ENCODE results near the gene CHST1.

CHST1 gene

DNA sequence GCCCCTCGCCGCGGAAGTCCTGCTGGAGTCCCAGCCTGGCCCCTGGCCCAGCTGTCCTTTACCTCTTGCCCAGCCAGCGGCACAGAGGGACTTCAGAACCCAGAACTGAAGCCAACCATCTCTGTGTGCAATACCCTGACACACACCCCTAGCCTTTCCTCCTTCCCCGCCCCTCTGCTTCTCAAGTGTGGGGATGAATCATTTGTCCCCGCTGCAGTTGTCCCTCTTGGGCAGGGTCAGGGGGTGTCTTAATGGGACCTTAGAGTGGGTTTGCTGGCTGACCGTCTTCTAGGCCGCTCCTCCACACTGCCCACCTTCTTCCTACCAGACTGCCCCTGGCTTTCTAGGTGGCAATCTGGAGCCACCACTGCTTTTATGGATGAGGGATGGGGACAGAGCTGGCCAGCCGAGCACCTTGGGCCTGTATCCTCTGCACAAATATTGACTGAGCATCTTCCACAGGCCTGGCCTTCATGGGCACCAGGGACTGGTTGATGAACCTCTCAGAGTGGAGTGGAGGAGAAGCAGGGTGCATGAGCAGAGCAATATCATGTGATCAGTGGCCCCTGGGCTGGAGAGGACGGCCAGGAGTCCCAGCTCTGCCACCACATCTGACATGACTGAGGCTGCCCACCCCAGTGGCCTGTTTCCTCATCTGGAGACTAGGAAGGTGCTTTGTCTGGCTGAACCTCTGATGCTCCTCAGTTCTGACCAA is 668 bp upstream of the CHST1 start:
- no peak overlapping the region for H4K8ac ChIP-seq (ENCODE audit: low read depth, low read length)
- H2BK5ac ChIP-seq (ENCODE audit: low read length) = no peak overlapping the region
- H3K27ac ChIP-seq (replicated peaks; ENCODE audit: low read length) = no peak overlapping the region
- H2BK120ac ChIP-seq (ENCODE audit: low read depth, low read length) = no peak overlapping the region
- no peak overlapping the region for H2AK5ac ChIP-seq (ENCODE audit: low read depth, low read length)
- no CpG with 5 or more reads among the region's 10 CpGs for WGBS, 2 donors (ENCODE audit: extremely low coverage in 2 of 2, insufficient read length in 2 of 2, insufficient replicate concordance in 1 of 2)
- peak overlapping the region; percentile 67 for H3K18ac ChIP-seq (ENCODE audit: low read length)
- H3K9ac ChIP-seq (ENCODE audit: low read depth, low read length, poor library complexity) = no peak overlapping the region
- no peak overlapping the region for H2AFZ ChIP-seq (ENCODE audit: low read length)
- no peaks in the 10 kb centered on the region for H3K9me3 ChIP-seq (replicated peaks in 1 of 2; ENCODE audit: control insufficient read depth in 2 of 2, insufficient read depth in 1 of 2, low read depth in 1 of 2, low read length in 2 of 2)
- H2BK15ac ChIP-seq (ENCODE audit: low read length) = no peak overlapping the region
- no peaks in the 10 kb centered on the region for H3K36me3 ChIP-seq (replicated peaks in 1 of 2; ENCODE audit: control insufficient read depth in 2 of 2, insufficient read depth in 2 of 2, low read length in 2 of 2)
- peak overlapping the region in 1 of 2 donors; percentile 18 for H3K4me3 ChIP-seq (ENCODE audit: low read length in 2 of 2)
- no peak overlapping the region for H3K4ac ChIP-seq (ENCODE audit: low read length)
- H4K91ac ChIP-seq (ENCODE audit: low read depth, low read length, poor library complexity) = no peak overlapping the region
- no peaks in the 10 kb centered on the region for H3K79me1 ChIP-seq (ENCODE audit: low read depth, low read length)
- peak overlapping the region; percentile 70 for H3K23ac ChIP-seq (ENCODE audit: low read depth, low read length, poor library complexity)
- no peak overlapping the region for H3K14ac ChIP-seq (ENCODE audit: low read length)
- H3K4me1 ChIP-seq (ENCODE audit: control insufficient read depth in 2 of 2, insufficient read depth in 1 of 2, low read depth in 1 of 2, low read length in 2 of 2) = peaks cover 13 to 28% of the 10 kb centered on the region in 2 donors
- peak overlapping the region; percentile 96 for H3K4me2 ChIP-seq (ENCODE audit: insufficient read depth, low read length, poor library complexity, severe bottlenecking)
- peaks cover 0 to 97% (median 39%) of the 10 kb centered on the region in 3 experiments for H3K27me3 ChIP-seq (ENCODE audit: control insufficient read depth in 3 of 3, insufficient read depth in 3 of 3, low read depth in 1 of 3, low read length in 3 of 3)
- no peak for DNase-seq (ENCODE audit: low spot score)
- H2BK12ac ChIP-seq (ENCODE audit: low read length) = no peak overlapping the region

GRCh38 chr11:45664376-45665205 is 831 bp downstream of the CHST1 start:
- Histone ChIP-seq H3K36me3 (replicated peaks in 1 of 2; ENCODE audit: control insufficient read depth in 2 of 2, insufficient read depth in 2 of 2, low read length in 2 of 2) (no peaks in the 10 kb centered on the region), H2BK120ac (ENCODE audit: low read depth, low read length) (no peak overlapping the region), H3K18ac (ENCODE audit: low read length) (peak overlapping the region; percentile 90), H2BK12ac (ENCODE audit: low read length) (no peak overlapping the region), H3K27ac (replicated peaks; ENCODE audit: low read length) (no peak overlapping the region), H2AK5ac (ENCODE audit: low read depth, low read length) (no peak overlapping the region), H3K27me3 (ENCODE audit: control insufficient read depth in 3 of 3, insufficient read depth in 3 of 3, low read depth in 1 of 3, low read length in 3 of 3) (peaks cover 0 to 97% (median 39%) of the 10 kb centered on the region in 3 experiments), H2BK15ac (ENCODE audit: low read length) (peak overlapping the region; percentile 31), H3K23ac (ENCODE audit: low read depth, low read length, poor library complexity) (peak overlapping the region; percentile 81), H3K4me3 (ENCODE audit: low read length in 2 of 2) (peak overlapping the region; percentile 26 to 81), H2BK5ac (ENCODE audit: low read length) (no peak overlapping the region), H3K9me3 (replicated peaks in 1 of 2; ENCODE audit: control insufficient read depth in 2 of 2, insufficient read depth in 1 of 2, low read depth in 1 of 2, low read length in 2 of 2) (no peaks in the 10 kb centered on the region), H4K8ac (ENCODE audit: low read depth, low read length) (no peak overlapping the region), H4K91ac (ENCODE audit: low read depth, low read length, poor library complexity) (no peak overlapping the region), H3K14ac (ENCODE audit: low read length) (peak overlapping the region; percentile 6), H3K4ac (ENCODE audit: low read length) (no peak overlapping the region), H2AFZ (ENCODE audit: low read length) (peak overlapping the region; percentile 85), H3K9ac (ENCODE audit: low read depth, low read length, poor library complexity) (peak overlapping the region; percentile 96), H3K4me1 (ENCODE audit: control insufficient read depth in 2 of 2, insufficient read depth in 1 of 2, low read depth in 1 of 2, low read length in 2 of 2) (peaks cover 13 to 40% of the 10 kb centered on the region in 2 donors), H3K4me2 (ENCODE audit: insufficient read depth, low read length, poor library complexity, severe bottlenecking) (peak overlapping the region; percentile 96), H3K79me1 (ENCODE audit: low read depth, low read length) (no peaks in the 10 kb centered on the region)
- no peak for DNase-seq (ENCODE audit: low spot score)
- WGBS, 2 donors (ENCODE audit: extremely low coverage in 2 of 2, insufficient read length in 2 of 2, insufficient replicate concordance in 1 of 2) = no CpG with 5 or more reads among the region's 76 CpGs

DNA sequence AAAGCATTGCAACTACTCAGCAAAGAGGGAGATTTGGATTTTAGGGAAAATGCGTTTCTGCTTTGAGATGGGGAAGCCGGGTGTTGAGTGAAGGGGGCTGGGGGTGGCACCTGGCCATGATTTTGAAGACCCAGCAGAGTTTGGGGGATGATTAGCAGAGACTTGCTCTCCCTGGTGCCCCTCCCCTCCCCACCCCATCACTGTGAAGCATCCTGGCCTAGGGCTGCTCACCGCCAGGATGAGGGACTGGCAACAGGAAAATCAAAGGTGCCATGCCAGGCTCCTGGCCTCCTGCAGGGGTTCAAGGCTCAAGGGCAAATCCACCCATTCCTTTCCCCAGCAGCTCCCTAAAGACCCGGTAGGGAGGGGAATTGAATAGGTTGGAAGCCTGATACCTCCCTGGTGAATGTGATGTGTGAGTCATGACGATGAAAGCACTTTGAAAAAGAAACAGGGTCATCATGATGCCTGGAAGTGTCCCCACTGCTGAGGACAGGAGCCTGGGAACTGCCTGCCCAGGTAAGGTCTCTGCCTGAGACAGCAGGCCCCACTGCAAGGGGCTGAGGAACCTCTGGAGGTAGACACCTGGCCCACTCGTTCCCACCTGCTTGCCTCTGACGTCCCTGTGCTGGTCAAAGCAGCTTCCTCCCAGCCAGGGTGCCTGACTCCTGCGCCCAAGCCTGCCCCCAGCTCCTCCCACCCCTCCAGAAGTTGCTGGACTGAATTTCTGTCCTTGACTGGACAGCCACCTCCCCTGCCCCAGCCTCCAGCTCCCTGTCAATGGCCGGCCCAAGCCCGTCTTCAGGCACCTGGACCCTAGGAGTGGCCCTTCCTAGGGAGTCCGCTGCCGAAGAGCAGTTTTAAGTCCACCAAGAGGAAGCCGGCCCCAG is 1.7 kb downstream of the CHST1 start:
- peak overlapping the region in 1 of 2 donors; percentile 81 for H3K4me3 ChIP-seq (ENCODE audit: low read length in 2 of 2)
- H3K4me1 ChIP-seq (ENCODE audit: control insufficient read depth in 2 of 2, insufficient read depth in 1 of 2, low read depth in 1 of 2, low read length in 2 of 2) = peaks cover 13 to 47% of the 10 kb centered on the region in 2 donors
- H2BK120ac ChIP-seq (ENCODE audit: low read depth, low read length) = no peak overlapping the region
- no peak overlapping the region for H2BK5ac ChIP-seq (ENCODE audit: low read length)
- H3K36me3 ChIP-seq (replicated peaks in 1 of 2; ENCODE audit: control insufficient read depth in 2 of 2, insufficient read depth in 2 of 2, low read length in 2 of 2) = no peaks in the 10 kb centered on the region
- H2BK15ac ChIP-seq (ENCODE audit: low read length) = peak overlapping the region; percentile 31
- DNase-seq (ENCODE audit: low spot score) = no peak
- H3K18ac ChIP-seq (ENCODE audit: low read length) = peak overlapping the region; percentile 90
- no peak overlapping the region for H4K91ac ChIP-seq (ENCODE audit: low read depth, low read length, poor library complexity)
- H3K14ac ChIP-seq (ENCODE audit: low read length) = no peak overlapping the region
- peak overlapping the region; percentile 46 for H2AK5ac ChIP-seq (ENCODE audit: low read depth, low read length)
- H3K23ac ChIP-seq (ENCODE audit: low read depth, low read length, poor library complexity) = peak overlapping the region; percentile 81
- no peak overlapping the region for H3K27ac ChIP-seq (replicated peaks; ENCODE audit: low read length)
- H2AFZ ChIP-seq (ENCODE audit: low read length) = no peak overlapping the region
- no peak overlapping the region for H3K4ac ChIP-seq (ENCODE audit: low read length)
- H3K4me2 ChIP-seq (ENCODE audit: insufficient read depth, low read length, poor library complexity, severe bottlenecking) = peak overlapping the region; percentile 96
- H3K9me3 ChIP-seq (replicated peaks in 1 of 2; ENCODE audit: control insufficient read depth in 2 of 2, insufficient read depth in 1 of 2, low read depth in 1 of 2, low read length in 2 of 2) = no peaks in the 10 kb centered on the region
- no CpG with 5 or more reads among the region's 13 CpGs for WGBS, 2 donors (ENCODE audit: extremely low coverage in 2 of 2, insufficient read length in 2 of 2, insufficient replicate concordance in 1 of 2)
- no peaks in the 10 kb centered on the region for H3K79me1 ChIP-seq (ENCODE audit: low read depth, low read length)
- peak overlapping the region; percentile 39 for H3K9ac ChIP-seq (ENCODE audit: low read depth, low read length, poor library complexity)
- H3K27me3 ChIP-seq (ENCODE audit: control insufficient read depth in 3 of 3, insufficient read depth in 3 of 3, low read depth in 1 of 3, low read length in 3 of 3) = peaks cover 0 to 97% (median 39%) of the 10 kb centered on the region in 3 experiments
- no peak overlapping the region for H4K8ac ChIP-seq (ENCODE audit: low read depth, low read length)
- H2BK12ac ChIP-seq (ENCODE audit: low read length) = no peak overlapping the region
